Memory B cell (primary cell): Measurements from ENCODE around the gene ARHGAP31.

Experiments
- ATAC-seq: fragments of 150-1000 bp; cut with Tn5 transposase; 2 replicates; pipeline ENCODE4 v1.10.0; 2021; ENCODE audit warnings: low read depth, mild to moderate bottlenecking, moderate library complexity
- DNase-seq, 2 donors: peaks; one replicate each; pipeline ENCODE4 v3.0.0; 2022; ENCODE audit warnings: low spot score in 2 of 2
- H3K27ac Mint-ChIP-seq: one replicate; pipeline ENCODE4 v1.8.0; 2022; ENCODE audit warnings: mild to moderate bottlenecking, moderate library complexity, mixed read lengths
- H3K27me3 Mint-ChIP-seq: one replicate; pipeline ENCODE4 v1.8.0; 2022; ENCODE audit warnings: mixed read lengths
- H3K36me3 Mint-ChIP-seq: one replicate; pipeline ENCODE4 v1.8.0; 2022; ENCODE audit warnings: mild to moderate bottlenecking, mixed read lengths
- H3K4me1 Mint-ChIP-seq: one replicate; pipeline ENCODE4 v1.8.0; 2022; ENCODE audit warnings: mixed read lengths
- H3K4me3 Mint-ChIP-seq: one replicate; pipeline ENCODE4 v1.8.0; 2022; ENCODE audit warnings: mild to moderate bottlenecking, moderate library complexity, mixed read lengths
- H3K9me3 Mint-ChIP-seq: one replicate; pipeline ENCODE4 v1.8.0; 2022; ENCODE audit warnings: mixed read lengths

Gene ARHGAP31

GRCh38 chr3:119416873-119417272, 122.7 kb downstream of the ARHGAP31 start:
- ATAC-seq (no peak), DNase-seq (no peak)
- no peak overlapping the region for H3K4me3 Mint-ChIP-seq
- H3K9me3 Mint-ChIP-seq, result no peaks in the 10 kb centered on the region
- no peak overlapping the region for H3K27ac Mint-ChIP-seq
- H3K4me1 Mint-ChIP-seq, result peaks cover 4% of the 10 kb centered on the region
- no peaks in the 10 kb centered on the region for H3K27me3 Mint-ChIP-seq
- peaks cover 8% of the 10 kb centered on the region for H3K36me3 Mint-ChIP-seq

DNA sequence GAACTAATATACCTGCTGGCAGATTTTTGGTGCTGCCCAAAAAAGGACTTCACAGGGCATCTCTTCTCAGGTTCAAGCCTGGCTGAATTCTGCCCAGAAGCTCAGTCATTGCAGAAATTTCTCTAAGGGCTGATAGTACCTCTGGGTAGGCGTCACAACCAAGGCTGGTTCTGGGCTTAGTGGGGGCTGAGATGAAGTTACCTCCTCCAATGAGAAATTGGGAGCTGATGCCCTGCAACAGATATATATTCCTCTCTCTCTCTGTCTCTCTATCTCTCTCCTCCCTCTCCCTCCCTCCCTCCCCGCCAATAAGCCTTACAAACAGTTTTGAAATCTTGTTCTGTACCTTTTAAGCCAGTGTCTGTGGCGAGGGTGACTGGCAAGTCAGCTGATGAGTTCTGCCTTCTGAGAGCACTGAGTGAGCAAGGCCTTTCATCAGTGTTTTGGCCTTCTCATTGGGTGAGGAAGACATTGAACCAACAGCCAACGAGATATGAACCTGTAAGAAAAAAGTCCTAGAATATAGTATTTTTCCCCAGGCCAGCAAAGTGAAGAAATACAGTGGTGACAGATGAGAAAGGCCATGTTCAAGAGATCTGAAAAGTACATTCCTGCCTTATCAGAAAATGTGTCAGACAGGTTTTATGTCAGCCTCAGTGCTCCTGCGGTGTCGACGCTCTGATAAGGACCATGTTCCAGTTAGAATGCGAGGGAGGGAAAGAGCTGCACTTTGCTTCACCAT, 123.8 kb downstream of the ARHGAP31 start:
- H3K4me1 Mint-ChIP-seq, result peaks cover 6% of the 10 kb centered on the region
- H3K36me3 Mint-ChIP-seq, result peaks cover 7% of the 10 kb centered on the region
- ATAC-seq (no peak), DNase-seq (no peak)
- H3K27ac Mint-ChIP-seq, result peak overlapping the region; percentile 39
- no peak overlapping the region for H3K4me3 Mint-ChIP-seq
- no peaks in the 10 kb centered on the region for H3K27me3 Mint-ChIP-seq
- no peaks in the 10 kb centered on the region for H3K9me3 Mint-ChIP-seq

DNA sequence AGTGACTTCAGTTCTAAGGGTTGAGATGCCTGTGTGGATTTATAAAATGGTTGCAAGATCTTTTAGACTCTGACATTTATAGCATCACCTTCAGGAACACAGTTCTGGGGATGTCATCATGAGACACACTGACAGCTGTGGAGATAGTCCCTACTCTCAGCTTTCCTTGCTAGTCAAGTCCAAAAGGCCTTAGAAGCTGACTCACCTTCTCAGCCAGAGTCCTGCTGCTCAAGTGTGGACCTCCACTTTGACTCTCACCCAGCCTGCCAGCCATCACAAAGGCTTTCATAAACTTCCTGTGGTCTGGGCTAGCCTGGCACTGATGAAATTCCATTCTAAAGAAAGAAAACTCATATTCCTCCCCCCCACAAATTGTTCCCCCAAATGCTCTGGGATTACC, 124.5 kb downstream of the ARHGAP31 start:
- H3K27me3 Mint-ChIP-seq, result no peaks in the 10 kb centered on the region
- H3K9me3 Mint-ChIP-seq, result no peaks in the 10 kb centered on the region
- peaks cover 6% of the 10 kb centered on the region for H3K4me1 Mint-ChIP-seq
- ATAC-seq (no peak), DNase-seq (no peak)
- H3K36me3 Mint-ChIP-seq, result peaks cover 7% of the 10 kb centered on the region
- no peak overlapping the region for H3K27ac Mint-ChIP-seq
- no peak overlapping the region for H3K4me3 Mint-ChIP-seq

DNA sequence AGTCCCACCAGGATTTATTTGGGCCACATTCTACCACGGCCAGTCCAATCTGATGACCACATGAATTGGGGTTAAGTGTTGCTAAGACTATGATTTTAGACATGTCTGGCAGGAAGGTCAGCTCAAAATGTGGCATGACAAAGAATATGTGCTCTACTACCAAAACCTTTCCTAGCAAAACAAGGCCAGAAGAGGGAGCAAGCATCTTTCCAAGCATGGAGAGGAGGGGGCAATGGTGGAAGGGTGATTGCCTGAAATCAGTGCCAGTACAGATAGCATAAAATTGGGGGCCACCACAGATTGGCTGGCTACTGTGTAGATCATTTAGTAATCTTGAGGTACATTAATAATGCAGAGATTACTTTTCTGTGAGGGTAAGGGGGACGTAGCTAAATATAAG, 126.0 kb downstream of the ARHGAP31 start:
- Mint-ChIP-seq H3K4me3 (no peak overlapping the region), H3K27me3 (no peaks in the 10 kb centered on the region), H3K27ac (no peak overlapping the region), H3K4me1 (peaks cover 6% of the 10 kb centered on the region), H3K9me3 (no peaks in the 10 kb centered on the region), H3K36me3 (peaks cover 5% of the 10 kb centered on the region)
- ATAC-seq (no peak), DNase-seq (no peak)

GRCh38 chr3:119427669-119428068, 133.5 kb downstream of the ARHGAP31 start:
- Mint-ChIP-seq H3K4me3 (no peak overlapping the region), H3K27ac (no peak overlapping the region), H3K36me3 (peaks cover 41% of the 10 kb centered on the region), H3K4me1 (no peaks in the 10 kb centered on the region), H3K27me3 (no peaks in the 10 kb centered on the region), H3K9me3 (peaks cover 22% of the 10 kb centered on the region)
- ATAC-seq (no peak), DNase-seq (no peak)

GRCh38 chr3:119428538-119428937, 134.4 kb downstream of the ARHGAP31 start:
- H3K27ac Mint-ChIP-seq, result no peak overlapping the region
- ATAC-seq (no peak), DNase-seq (no peak)
- peaks cover 22% of the 10 kb centered on the region for H3K9me3 Mint-ChIP-seq
- H3K36me3 Mint-ChIP-seq, result peaks cover 48% of the 10 kb centered on the region
- no peaks in the 10 kb centered on the region for H3K27me3 Mint-ChIP-seq
- no peaks in the 10 kb centered on the region for H3K4me1 Mint-ChIP-seq
- H3K4me3 Mint-ChIP-seq, result no peak overlapping the region

- H3K27ac Mint-ChIP-seq, result no peak overlapping the region
- no peak for DNase-seq
- peaks cover 3% of the 10 kb centered on the region for H3K4me1 Mint-ChIP-seq
- no peak for ATAC-seq
- peaks cover 75% of the 10 kb centered on the region for H3K36me3 Mint-ChIP-seq
- no peaks in the 10 kb centered on the region for H3K27me3 Mint-ChIP-seq
- H3K4me3 Mint-ChIP-seq, result no peak overlapping the region
- H3K9me3 Mint-ChIP-seq, result peaks cover 9% of the 10 kb centered on the region
Observed at GRCh38 chr3:119433613-119434325, 139.6 kb downstream of the ARHGAP31 start.

GRCh38 chr3:119434703-119435102, 140.5 kb downstream of the ARHGAP31 start:
- ATAC-seq, result no peak
- Mint-ChIP-seq H3K4me1 (peaks cover 3% of the 10 kb centered on the region), H3K27me3 (no peaks in the 10 kb centered on the region), H3K4me3 (no peak overlapping the region), H3K27ac (no peak overlapping the region), H3K36me3 (peaks cover 69% of the 10 kb centered on the region), H3K9me3 (peaks cover 5% of the 10 kb centered on the region)
- DNase-seq, result no peak

- H3K36me3 Mint-ChIP-seq, result peaks cover 56% of the 10 kb centered on the region
- H3K27me3 Mint-ChIP-seq, result no peaks in the 10 kb centered on the region
- no peak for ATAC-seq
- H3K9me3 Mint-ChIP-seq, result no peaks in the 10 kb centered on the region
- no peak overlapping the region for H3K27ac Mint-ChIP-seq
- H3K4me3 Mint-ChIP-seq, result no peak overlapping the region
- H3K4me1 Mint-ChIP-seq, result peaks cover 3% of the 10 kb centered on the region
- DNase-seq, result no peak
Observed at GRCh38 chr3:119436977-119437376, 142.8 kb downstream of the ARHGAP31 start.

DNA sequence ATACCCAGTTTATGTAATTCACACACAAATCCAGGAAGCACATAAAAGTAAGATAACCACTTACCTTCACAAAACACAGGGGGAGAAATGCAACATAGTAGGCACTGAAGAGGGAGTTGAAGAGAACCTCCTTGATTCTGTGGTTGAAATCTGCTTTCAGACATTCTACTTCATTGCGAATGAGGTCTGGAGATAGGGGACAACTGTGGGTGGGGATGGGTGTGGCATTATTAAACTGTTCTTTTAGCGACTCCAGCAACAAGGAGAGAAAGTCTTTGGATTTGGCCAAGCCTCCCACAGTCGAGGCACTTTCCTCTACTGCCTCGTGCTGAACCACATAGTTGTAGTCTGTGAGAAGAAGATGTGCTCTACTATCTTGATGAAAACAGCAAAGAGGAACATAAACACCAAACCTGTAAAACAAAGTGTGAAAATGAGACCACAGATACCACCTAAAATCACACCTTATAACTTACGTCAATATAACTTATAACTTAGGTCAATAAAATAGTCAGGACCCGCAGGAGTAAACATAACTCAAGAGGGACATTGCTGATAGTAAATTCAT, 143.6 kb downstream of the ARHGAP31 start:
- Mint-ChIP-seq H3K36me3 (peaks cover 54% of the 10 kb centered on the region), H3K27me3 (no peaks in the 10 kb centered on the region), H3K27ac (no peak overlapping the region), H3K4me3 (no peak overlapping the region), H3K4me1 (peaks cover 3% of the 10 kb centered on the region), H3K9me3 (no peaks in the 10 kb centered on the region)
- DNase-seq (no peak), ATAC-seq (no peak)

DNA sequence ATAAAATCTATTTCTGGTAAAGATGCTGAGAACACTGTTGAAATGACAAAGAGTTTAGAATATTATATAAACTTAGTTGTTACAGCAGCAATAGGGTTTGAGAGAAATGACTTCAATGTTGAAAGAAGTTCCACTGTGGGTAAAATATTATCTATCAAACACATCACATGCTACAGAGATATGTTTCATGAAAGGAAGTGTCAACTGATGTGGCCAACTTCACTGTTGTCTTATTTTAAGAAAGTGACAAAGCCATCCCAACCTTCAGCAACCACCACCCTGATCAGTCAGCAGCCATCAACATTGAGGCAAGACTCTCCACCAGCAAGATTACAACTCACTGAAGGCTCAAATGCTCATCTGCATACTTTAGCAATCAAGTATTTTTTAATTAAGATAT, 149.0 kb downstream of the ARHGAP31 start:
- Mint-ChIP-seq H3K9me3 (no peaks in the 10 kb centered on the region), H3K4me3 (no peak overlapping the region), H3K4me1 (no peaks in the 10 kb centered on the region), H3K36me3 (peaks cover 23% of the 10 kb centered on the region), H3K27me3 (no peaks in the 10 kb centered on the region), H3K27ac (no peak overlapping the region)
- DNase-seq (no peak), ATAC-seq (no peak)

DNA sequence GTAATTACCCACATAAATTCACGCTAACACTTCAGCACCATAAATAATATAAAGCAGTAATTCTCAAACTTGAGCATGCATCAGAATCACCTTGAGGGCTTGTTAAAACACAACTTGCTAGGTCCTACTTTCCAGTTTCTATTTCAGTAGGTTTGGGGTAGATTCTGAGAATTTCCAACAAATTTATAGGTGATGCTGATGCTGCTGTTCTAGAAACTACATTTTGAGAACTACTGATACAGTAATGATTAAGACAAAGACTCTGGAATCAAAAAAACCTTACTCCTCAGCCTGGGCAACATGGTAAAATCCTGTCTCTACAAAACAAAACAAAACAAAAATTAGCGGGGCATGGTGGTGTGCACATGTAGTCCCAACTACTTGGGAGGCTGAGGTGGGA, 150.4 kb downstream of the ARHGAP31 start:
- Mint-ChIP-seq H3K9me3 (no peaks in the 10 kb centered on the region), H3K27me3 (no peaks in the 10 kb centered on the region), H3K27ac (no peak overlapping the region), H3K36me3 (peaks cover 23% of the 10 kb centered on the region), H3K4me1 (no peaks in the 10 kb centered on the region), H3K4me3 (no peak overlapping the region)
- DNase-seq (no peak), ATAC-seq (no peak)

DNA sequence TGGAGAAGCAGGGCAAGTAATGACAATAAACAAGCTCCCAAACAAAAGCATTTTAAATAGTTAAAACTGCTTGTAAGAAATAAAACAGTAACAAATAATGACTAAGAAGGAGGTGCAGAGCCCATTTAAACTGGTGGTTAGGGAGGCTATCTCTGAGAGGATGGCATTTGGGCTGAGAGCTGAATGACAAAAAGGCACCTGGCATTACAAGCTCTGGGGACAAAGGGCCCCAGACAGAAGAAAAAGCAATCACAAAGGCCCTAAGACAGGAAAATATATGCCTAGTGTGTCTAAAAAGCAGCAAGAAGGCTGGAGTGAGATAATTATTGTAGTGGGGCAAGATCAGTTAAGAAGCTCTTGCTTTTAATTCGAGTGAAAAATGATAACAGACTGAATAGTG, 159.6 kb downstream of the ARHGAP31 start:
- ATAC-seq (no peak), DNase-seq (no peak)
- H3K27me3 Mint-ChIP-seq, result no peaks in the 10 kb centered on the region
- peaks cover 9% of the 10 kb centered on the region for H3K4me1 Mint-ChIP-seq
- H3K9me3 Mint-ChIP-seq, result no peaks in the 10 kb centered on the region
- no peak overlapping the region for H3K4me3 Mint-ChIP-seq
- H3K36me3 Mint-ChIP-seq, result peaks cover 31% of the 10 kb centered on the region
- H3K27ac Mint-ChIP-seq, result no peak overlapping the region

DNA sequence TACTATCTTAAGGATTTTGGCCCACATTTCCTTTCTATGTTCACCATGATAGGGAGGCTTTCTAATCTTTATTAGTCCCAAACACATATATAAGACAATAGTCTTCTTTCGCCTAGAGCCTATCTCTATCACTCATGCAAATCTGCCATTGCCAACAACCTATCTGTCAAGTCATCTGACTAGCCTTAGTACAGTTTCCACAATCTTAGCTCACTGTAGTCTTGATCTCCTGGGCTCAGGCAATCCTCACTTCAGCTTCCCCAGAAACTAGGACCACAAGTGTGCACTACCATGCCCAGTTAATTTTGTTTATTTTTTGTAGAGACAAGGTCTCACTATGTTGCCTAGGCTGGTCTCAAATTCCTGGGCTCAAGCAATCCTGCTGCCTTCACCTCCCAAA, 162.3 kb downstream of the ARHGAP31 start:
- Mint-ChIP-seq H3K36me3 (peaks cover 35% of the 10 kb centered on the region), H3K27me3 (no peaks in the 10 kb centered on the region), H3K4me1 (peaks cover 11% of the 10 kb centered on the region), H3K9me3 (no peaks in the 10 kb centered on the region), H3K27ac (no peak overlapping the region), H3K4me3 (no peak overlapping the region)
- ATAC-seq (no peak), DNase-seq (no peak)
